Measurements from ENCODE around the gene CBLB. TPM values are rescaled to one million over a fixed set of nuclear protein-coding genes. Genes with fewer than 3 reads are reported as not detected.

The CBLB gene
- total RNA-seq, 1 donor from 2014 or later = 30.0 TPM

- H3K36me3 ChIP-seq (ENCODE audit: control insufficient read depth, insufficient read depth, low read length) = no peaks in the 10 kb centered on the region
- H3K27me3 ChIP-seq (ENCODE audit: control insufficient read depth, insufficient read depth, low read length) = no peaks in the 10 kb centered on the region
- no peak for TF ChIP-seq CTCF (IDR thresholded peaks at IDR 0.05; ENCODE audit: insufficient read depth, low read length, severe bottlenecking)
- FAIRE-seq (no peak), DNase-seq (ENCODE audit: low read depth) (peak; percentile 71)
- no peak overlapping the region for H3K4me3 ChIP-seq (ENCODE audit: low read depth, low read length)
Observed at GRCh38 chr3:105883798-105884377, 15.1 kb upstream of the CBLB start.

- no peak for FAIRE-seq
- Histone ChIP-seq H3K36me3 (ENCODE audit: control insufficient read depth, insufficient read depth, low read length) (no peaks in the 10 kb centered on the region), H3K4me3 (ENCODE audit: low read depth, low read length) (no peak overlapping the region), H3K27me3 (ENCODE audit: control insufficient read depth, insufficient read depth, low read length) (no peaks in the 10 kb centered on the region)
- TF ChIP-seq CTCF (IDR thresholded peaks at IDR 0.05; ENCODE audit: insufficient read depth, low read length, severe bottlenecking) = no peak
- DNase-seq (ENCODE audit: low read depth) = no peak
Observed at GRCh38 chr3:105880681-105881290, 12.0 kb upstream of the CBLB start.

GRCh38 chr3:105878061-105878460, 9.2 kb upstream of the CBLB start:
- FAIRE-seq = no peak
- no peak for TF ChIP-seq CTCF (IDR thresholded peaks at IDR 0.05; ENCODE audit: insufficient read depth, low read length, severe bottlenecking)
- DNase-seq (ENCODE audit: low read depth) = no peak
- Histone ChIP-seq H3K27me3 (ENCODE audit: control insufficient read depth, insufficient read depth, low read length) (no peaks in the 10 kb centered on the region), H3K36me3 (ENCODE audit: control insufficient read depth, insufficient read depth, low read length) (no peaks in the 10 kb centered on the region), H3K4me3 (ENCODE audit: low read depth, low read length) (no peak overlapping the region)

GRCh38 chr3:105877336-105877910, 8.6 kb upstream of the CBLB start:
- Histone ChIP-seq H3K27me3 (ENCODE audit: control insufficient read depth, insufficient read depth, low read length) (no peaks in the 10 kb centered on the region), H3K36me3 (ENCODE audit: control insufficient read depth, insufficient read depth, low read length) (no peaks in the 10 kb centered on the region), H3K4me3 (ENCODE audit: low read depth, low read length) (no peak overlapping the region)
- FAIRE-seq = no peak
- TF ChIP-seq CTCF (IDR thresholded peaks at IDR 0.05; ENCODE audit: insufficient read depth, low read length, severe bottlenecking) = no peak
- DNase-seq (ENCODE audit: low read depth) = no peak

GRCh38 chr3:105876780-105877327, 8.0 kb upstream of the CBLB start:
- FAIRE-seq = no peak
- TF ChIP-seq CTCF (IDR thresholded peaks at IDR 0.05; ENCODE audit: insufficient read depth, low read length, severe bottlenecking) = no peak
- Histone ChIP-seq H3K36me3 (ENCODE audit: control insufficient read depth, insufficient read depth, low read length) (no peaks in the 10 kb centered on the region), H3K4me3 (ENCODE audit: low read depth, low read length) (no peak overlapping the region), H3K27me3 (ENCODE audit: control insufficient read depth, insufficient read depth, low read length) (no peaks in the 10 kb centered on the region)
- DNase-seq (ENCODE audit: low read depth) = no peak
